Esophagus squamous epithelium (tissue), 5 donors: ENCODE results near the gene EPS15. TPM values are rescaled to one million over a fixed set of nuclear protein-coding genes. Genes with fewer than 3 reads are reported as not detected.

Source experiments
- DNase-seq: peaks from one replicate; lab custom pipeline; 2025; lab: John Stamatoyannopoulos, UW
- H3K27ac ChIP-seq, 4 donors: fragments of 200-600 bp; sonication (generic); one replicate each; pipeline ENCODE4 v1.5.1; 2016 to 2019; ENCODE audit warnings: mild to moderate bottlenecking in 1 of 4
- H3K27me3 ChIP-seq, 4 donors: fragments of 200-600 bp; sonication (generic); 1 replicate in 3 of 4; 2 replicates in 1 of 4; pipeline versions ENCODE4 v1.5.1 to v1.6.0; 2017 to 2021; ENCODE audit warnings: antibody characterized with exemption in 1 of 4
- H3K36me3 ChIP-seq, 3 donors: fragments of 200-600 bp; sonication (generic); one replicate each; pipeline ENCODE4 v1.5.1; 2016 to 2019
- H3K4me1 ChIP-seq, 3 donors: fragments of 200-600 bp; sonication (generic); one replicate each; pipeline ENCODE4 v1.5.1; 2017 to 2019
- H3K4me3 ChIP-seq, 4 donors: fragments of 200-600 bp; sonication (generic); 1 replicate in 3 of 4; 2 replicates in 1 of 4; pipeline ENCODE4 v1.5.1; 2016 to 2019; ENCODE audit warnings: mild to moderate bottlenecking in 2 of 4, moderate library complexity in 1 of 4
- H3K9me3 ChIP-seq, 3 donors: fragments of 200-600 bp; sonication (generic); one replicate each; pipeline ENCODE4 v1.5.1; 2016 to 2019
- POLR2A ChIP-seq, 4 donors: fragments of 450-650 bp; IDR thresholded peaks; one replicate each; pipeline ENCODE4 v1.6.1; 2017; ENCODE audit warnings: antibody characterized with exemption in 4 of 4, mild to moderate bottlenecking in 4 of 4, moderate library complexity in 3 of 4
- WGBS, 2 donors: methylation state at CpG; one replicate each; pipeline ENCODE4 v1.1.5; 2018; 5-methylcytosine and 5-hydroxymethylcytosine counted together
- intact Hi-C: fragments of 100-400 bp; cut with DNase I; formaldehyde crosslinking; loops from one replicate; pipeline ENCODE4 v1.15.0; 2022
- total RNA-seq, 4 donors: library from RNA; depleted of rRNA; stranded (reverse); fragments of >200 nt; gene quantifications; one replicate each; pipeline ENCODE4 v1.1.0, GENCODE V29; 2016
- TF ChIP-seq, protein P1 (sequence below), 6 experiments: fragments of 450-650 bp in 4 of 6; fragments of 200-600 bp in 2 of 6; sonication (generic) in 2 of 6; IDR thresholded peaks; one replicate each; pipeline ENCODE4 v1.5.1; 2016 to 2019; ENCODE audit warnings: antibody characterized with exemption in 6 of 6, mild to moderate bottlenecking in 4 of 6, moderate library complexity in 4 of 6
- donor health status: DM: yes; HTN: yes; CAD: no.

The EPS15 gene
- total RNA-seq, 4 donors from 2014 or later: 24.8 to 86.8 (median 46.8) TPM

DNA sequence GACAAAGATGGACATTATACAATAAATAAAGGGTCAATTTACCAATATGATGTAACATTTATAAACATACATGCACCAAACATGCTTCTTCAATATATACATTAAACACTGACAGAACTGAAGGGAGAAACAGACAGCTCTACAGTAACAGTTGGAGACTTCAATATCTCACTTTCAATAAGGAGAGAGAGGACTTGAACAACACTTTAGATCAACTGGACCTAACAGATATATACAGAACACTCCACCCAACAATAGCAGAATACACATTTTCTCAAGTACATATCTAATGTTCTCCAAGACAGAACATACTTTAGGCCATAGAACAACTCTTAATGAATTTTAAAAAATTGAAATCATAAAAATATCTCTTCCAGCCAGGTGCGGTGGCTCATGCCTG is 138.1 kb downstream of the EPS15 start:
- peaks cover 0 to 77% (median 0%) of the 10 kb centered on the region in 3 donors for H3K36me3 ChIP-seq
- no peaks in the 10 kb centered on the region for H3K9me3 ChIP-seq
- no peak overlapping the region for H3K27ac ChIP-seq
- H3K27me3 ChIP-seq: no peaks in the 10 kb centered on the region
- TF ChIP-seq POLR2A (IDR thresholded peaks at IDR 0.05): no peak
- 100% methylated on average over 1 of the region's 1 CpG for WGBS, 2 donors
- no peak overlapping the region for H3K4me3 ChIP-seq
- H3K4me1 ChIP-seq: peaks cover 0 to 4% (median 0%) of the 10 kb centered on the region in 3 donors
- no peak for DNase-seq
- intact Hi-C loops: no loop called here

DNA sequence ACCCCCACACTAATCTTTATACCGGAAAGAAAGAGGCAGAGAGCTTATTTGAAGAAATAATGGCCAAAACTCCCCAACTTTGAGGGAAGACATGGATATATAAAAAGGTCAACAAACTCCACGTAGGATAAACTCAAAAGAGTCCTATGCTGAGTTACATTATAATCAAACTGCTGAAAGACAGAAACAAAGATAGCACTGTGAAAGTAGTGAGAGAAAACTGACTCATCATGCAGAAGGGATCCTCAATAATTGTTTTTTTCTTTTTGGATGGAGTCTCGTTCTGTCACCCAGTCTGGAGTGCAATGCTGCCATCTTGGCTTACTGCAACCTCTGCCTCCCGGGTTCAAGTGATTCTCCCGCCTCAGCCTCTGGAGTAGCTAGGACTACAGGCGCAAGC is 140.2 kb downstream of the EPS15 start:
- TF ChIP-seq, protein P1, sequence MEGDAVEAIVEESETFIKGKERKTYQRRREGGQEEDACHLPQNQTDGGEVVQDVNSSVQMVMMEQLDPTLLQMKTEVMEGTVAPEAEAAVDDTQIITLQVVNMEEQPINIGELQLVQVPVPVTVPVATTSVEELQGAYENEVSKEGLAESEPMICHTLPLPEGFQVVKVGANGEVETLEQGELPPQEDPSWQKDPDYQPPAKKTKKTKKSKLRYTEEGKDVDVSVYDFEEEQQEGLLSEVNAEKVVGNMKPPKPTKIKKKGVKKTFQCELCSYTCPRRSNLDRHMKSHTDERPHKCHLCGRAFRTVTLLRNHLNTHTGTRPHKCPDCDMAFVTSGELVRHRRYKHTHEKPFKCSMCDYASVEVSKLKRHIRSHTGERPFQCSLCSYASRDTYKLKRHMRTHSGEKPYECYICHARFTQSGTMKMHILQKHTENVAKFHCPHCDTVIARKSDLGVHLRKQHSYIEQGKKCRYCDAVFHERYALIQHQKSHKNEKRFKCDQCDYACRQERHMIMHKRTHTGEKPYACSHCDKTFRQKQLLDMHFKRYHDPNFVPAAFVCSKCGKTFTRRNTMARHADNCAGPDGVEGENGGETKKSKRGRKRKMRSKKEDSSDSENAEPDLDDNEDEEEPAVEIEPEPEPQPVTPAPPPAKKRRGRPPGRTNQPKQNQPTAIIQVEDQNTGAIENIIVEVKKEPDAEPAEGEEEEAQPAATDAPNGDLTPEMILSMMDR (IDR thresholded peaks at IDR 0.05): no peak
- TF ChIP-seq POLR2A (IDR thresholded peaks at IDR 0.05): no peak
- DNase-seq: no peak
- Histone ChIP-seq H3K4me3 (no peak overlapping the region), H3K4me1 (peaks cover 0 to 5% (median 0%) of the 10 kb centered on the region in 3 donors), H3K36me3 (peaks cover 0 to 67% (median 0%) of the 10 kb centered on the region in 3 donors), H3K27ac (no peak overlapping the region), H3K27me3 (no peaks in the 10 kb centered on the region), H3K9me3 (no peaks in the 10 kb centered on the region)
- intact Hi-C loops: no loop called here
- WGBS, 2 donors: 95 to 96% methylated on average over 4 to 6 of the region's 6 CpGs

DNA sequence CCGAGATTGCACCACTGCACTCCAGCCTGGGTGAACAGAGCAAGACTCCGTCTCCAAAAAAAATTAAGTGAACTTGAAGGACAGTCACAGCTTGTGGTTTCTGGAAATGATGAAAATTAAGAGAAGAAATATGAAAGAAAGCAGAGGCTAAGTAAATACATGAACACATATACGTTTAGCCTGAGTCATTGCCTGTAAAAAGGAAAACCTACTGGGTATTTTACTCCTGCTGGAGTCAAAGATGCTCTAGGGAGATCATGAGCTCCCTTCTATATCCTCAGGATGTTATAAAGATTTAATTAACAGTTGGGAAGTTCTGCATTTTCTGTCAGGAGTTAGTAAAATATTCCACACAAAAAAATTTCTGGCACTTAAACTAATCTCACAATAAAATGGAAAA is 145.2 kb downstream of the EPS15 start:
- 80 to 85% methylated on average over 3 of the region's 3 CpGs for WGBS, 2 donors
- H3K4me1 ChIP-seq: peaks cover 0 to 5% (median 0%) of the 10 kb centered on the region in 3 donors

DNA sequence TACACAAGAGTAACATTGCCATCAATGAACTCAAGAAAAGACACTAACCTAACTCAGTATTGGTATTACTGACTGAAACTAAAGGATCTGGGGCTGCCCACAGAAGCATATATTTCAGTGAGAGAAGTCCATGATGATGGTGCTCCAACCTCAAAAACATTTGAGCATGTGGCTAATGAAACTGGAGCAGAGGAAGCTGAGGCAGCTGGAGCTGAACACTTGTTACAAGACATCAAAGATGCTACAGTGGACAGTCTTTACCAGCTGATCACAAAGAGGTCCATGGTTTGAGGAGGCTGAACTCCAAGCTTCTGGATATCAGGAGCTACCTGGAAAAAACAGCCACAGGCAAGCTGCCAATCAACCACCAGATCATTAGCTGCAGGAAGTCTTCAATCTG is 146.5 kb downstream of the EPS15 start:
- Histone ChIP-seq H3K4me3 (no peak overlapping the region), H3K27me3 (no peaks in the 10 kb centered on the region), H3K36me3 (peaks cover 0 to 89% (median 4%) of the 10 kb centered on the region in 3 donors), H3K9me3 (no peaks in the 10 kb centered on the region), H3K27ac (no peak overlapping the region), H3K4me1 (peaks cover 0 to 5% (median 0%) of the 10 kb centered on the region in 3 donors)
- TF ChIP-seq, protein P1 (IDR thresholded peaks at IDR 0.05): no peak
- TF ChIP-seq POLR2A (IDR thresholded peaks at IDR 0.05): no peak
- intact Hi-C loops: no loop called here
- DNase-seq: no peak

More for the DNA sequence above, 145.2 kb downstream of the EPS15 start:
- Histone ChIP-seq H3K27ac (no peak overlapping the region), H3K36me3 (peaks cover 0 to 88% (median 4%) of the 10 kb centered on the region in 3 donors), H3K27me3 (no peaks in the 10 kb centered on the region), H3K4me3 (no peak overlapping the region), H3K9me3 (no peaks in the 10 kb centered on the region)
- TF ChIP-seq, protein P1 (IDR thresholded peaks at IDR 0.05): no peak
- TF ChIP-seq POLR2A (IDR thresholded peaks at IDR 0.05): no peak
- DNase-seq: no peak
- intact Hi-C loops: no loop called here

DNA sequence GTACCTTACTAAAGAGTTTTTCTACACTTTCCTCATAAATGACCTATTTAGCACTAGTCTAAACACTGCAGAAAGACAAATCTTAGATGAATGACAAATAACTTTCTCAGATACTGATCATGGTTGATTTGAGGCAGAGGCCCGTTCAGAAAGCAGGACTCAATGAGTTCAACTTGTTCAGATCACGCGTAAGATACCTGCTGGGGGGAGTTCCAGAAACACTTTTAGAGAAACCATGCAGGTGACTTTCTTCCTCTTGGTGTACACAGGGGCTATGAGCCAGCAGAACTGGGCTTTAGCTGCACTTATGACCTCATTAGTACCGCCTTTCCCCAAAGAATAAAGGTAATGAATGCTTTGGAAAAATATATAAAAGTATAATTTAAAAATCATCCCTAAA is 149.9 kb downstream of the EPS15 start:
- no peak overlapping the region for H3K27ac ChIP-seq
- no peaks in the 10 kb centered on the region for H3K9me3 ChIP-seq
- H3K4me3 ChIP-seq: no peak overlapping the region
- TF ChIP-seq, protein P1 (IDR thresholded peaks at IDR 0.05): no peak
- no peak for TF ChIP-seq POLR2A (IDR thresholded peaks at IDR 0.05)
- DNase-seq: no peak
- H3K27me3 ChIP-seq: no peaks in the 10 kb centered on the region
- H3K4me1 ChIP-seq: no peaks in the 10 kb centered on the region
- peaks cover 0 to 93% (median 4%) of the 10 kb centered on the region in 3 donors for H3K36me3 ChIP-seq
- 85 to 89% methylated on average over 4 of the region's 4 CpGs for WGBS, 2 donors
- intact Hi-C loops: no loop called here

DNA sequence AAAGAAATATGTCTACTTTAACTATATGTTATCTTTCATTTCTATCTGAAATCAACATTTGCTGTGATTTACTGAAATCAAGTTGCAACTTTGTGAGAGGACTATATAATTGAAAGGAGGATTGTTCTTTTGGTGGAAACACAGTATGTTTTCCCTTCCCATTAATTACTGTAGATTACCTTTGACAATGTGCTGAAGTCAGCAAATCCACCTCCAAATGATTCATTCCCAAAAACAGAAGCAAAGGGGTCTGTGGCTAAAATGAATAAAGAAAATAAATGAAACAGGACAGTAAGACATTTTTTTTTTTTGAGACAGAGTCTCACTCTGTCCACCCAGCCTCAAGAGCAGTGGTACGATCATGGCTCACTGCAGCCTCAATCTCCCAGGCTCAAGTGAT is 153.3 kb downstream of the EPS15 start:
- no peak overlapping the region for H3K27ac ChIP-seq
- peaks cover 0 to 93% (median 0%) of the 10 kb centered on the region in 3 donors for H3K36me3 ChIP-seq
- H3K27me3 ChIP-seq: no peaks in the 10 kb centered on the region
- DNase-seq: no peak
- TF ChIP-seq, protein P1 (IDR thresholded peaks at IDR 0.05): no peak
- TF ChIP-seq POLR2A (IDR thresholded peaks at IDR 0.05): no peak
- WGBS, 2 donors: 92 to 100% methylated on average over 1 of the region's 1 CpG
- H3K4me3 ChIP-seq: no peak overlapping the region
- intact Hi-C loops: no loop called here
- H3K4me1 ChIP-seq: no peaks in the 10 kb centered on the region
- H3K9me3 ChIP-seq: no peaks in the 10 kb centered on the region
